Measurements from ENCODE around the gene SLAIN2.
A peak's percentile ranks its signal among the peaks of the same experiment; 100 is the strongest.

The SLAIN2 gene

GRCh38 chr4:48336146-48336870, 5.0 kb upstream of the SLAIN2 start:
- no peak for DNase-seq

GRCh38 chr4:48337731-48338130, 3.6 kb upstream of the SLAIN2 start:
- no peak for DNase-seq

DNA sequence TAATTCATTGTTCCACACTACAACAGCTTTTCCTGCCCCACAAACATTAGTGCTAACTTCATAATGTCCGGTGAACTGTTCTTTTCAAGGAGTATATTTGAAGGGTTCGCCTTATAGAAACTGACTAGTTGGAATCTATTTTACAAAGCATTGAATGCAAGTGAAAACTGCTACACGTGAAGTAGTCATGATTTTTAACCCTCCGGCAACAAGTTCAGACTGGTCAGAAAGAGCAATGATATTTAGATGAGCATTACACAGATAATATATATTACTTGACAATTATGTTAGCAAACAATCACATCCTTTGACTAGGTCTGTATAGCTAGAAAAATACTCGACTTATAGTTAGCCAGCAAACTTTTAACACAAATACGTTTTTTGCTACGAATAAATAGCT, 1.7 kb upstream of the SLAIN2 start:
- no peak for DNase-seq

GRCh38 chr4:48340276-48340964, 909 bp upstream of the SLAIN2 start:
- DNase-seq: no peak

DNA sequence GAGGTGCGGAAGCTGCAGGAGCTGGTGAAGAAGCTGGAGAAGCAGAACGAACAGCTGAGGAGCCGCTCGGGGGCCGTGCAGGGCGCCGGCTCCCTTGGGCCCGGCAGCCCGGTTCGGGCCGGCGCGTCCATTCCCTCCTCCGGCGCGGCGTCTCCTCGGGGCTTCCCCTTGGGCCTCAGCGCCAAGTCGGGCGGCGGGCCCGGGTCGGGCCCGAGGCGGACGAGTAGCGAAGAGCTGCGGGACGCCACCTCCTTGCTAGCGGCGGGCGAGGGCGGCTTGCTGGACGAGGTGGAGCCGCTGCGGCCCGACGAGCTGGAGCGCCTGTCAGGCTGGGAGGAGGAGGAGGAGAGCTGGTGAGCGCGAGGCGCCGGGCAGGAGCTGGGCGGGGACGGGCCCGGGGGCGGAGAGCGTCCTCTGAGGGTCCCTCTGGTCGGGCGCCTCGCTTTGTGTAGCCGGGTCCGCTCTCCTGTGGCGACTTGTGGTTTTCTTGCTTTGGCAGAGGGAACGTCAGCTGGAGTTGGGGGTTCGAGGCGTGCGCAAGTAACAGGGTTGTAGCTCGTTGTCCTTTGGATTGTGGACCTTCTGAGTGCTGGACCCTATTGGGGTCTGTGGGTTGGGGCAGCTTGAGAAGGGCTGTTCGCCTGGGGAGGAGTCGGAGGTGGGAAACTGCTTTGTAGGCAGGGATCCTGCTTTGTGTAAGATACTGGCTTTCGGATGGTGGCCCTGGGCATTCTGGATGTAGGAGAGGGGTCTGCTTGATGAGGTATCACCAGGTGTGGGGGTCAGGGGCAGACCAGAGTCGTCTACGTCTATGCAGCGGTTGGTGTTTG, 662 bp downstream of the SLAIN2 start:
- DNase-seq: no peak

DNA sequence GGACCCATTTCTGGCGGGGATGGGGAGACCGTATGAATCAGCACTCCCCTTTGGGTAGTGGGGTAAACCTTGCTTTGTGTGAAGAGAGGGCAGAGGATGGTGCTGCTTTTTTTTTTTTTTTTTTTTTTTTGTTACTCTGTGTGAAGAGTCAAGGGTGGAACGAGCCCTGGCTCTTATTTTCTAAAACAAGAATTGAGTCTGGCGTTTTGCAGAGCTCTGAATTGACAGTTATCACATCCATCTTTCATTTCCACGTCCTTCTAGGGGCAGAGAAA, 1.2 kb downstream of the SLAIN2 start:
- no peak for DNase-seq

DNA sequence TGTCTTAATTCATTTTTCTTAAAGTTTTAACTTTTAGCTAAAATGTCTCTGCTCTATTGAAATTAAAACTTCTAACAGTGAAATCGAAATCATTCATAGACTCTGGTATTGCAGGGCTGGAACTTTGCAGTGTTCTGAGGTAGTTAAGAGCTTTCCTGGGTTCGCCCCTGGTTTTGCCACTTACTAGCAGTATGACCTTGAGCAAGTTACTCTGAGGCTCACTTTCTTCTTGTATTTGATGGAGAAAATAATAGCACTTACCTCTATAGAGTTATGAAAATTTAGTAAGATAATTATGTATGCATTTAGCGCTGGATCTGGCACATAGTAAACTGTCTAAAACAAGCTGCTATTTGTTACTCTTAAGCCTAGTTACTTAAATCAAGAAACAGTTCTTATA, 1.7 kb downstream of the SLAIN2 start:
- DNase-seq: no peak

DNA sequence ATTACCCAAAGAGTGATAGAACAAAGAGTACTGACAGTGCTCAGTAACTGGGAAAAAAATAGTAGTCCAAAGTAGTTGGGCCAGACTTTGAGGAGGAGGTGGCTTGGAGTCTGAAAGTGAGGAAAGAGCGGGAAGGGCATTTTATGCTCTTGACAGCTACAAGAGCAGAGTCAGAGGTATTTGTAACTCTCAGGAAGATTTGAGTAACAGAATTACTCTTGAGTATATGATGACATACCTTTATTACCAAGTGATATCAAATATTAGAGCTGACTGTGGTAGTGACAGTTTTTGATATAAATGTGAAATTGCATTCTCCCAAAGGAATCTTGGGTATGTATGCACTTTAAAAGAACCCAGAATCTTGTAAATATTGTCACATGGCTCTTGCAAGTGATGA, 2.2 kb downstream of the SLAIN2 start:
- no peak for DNase-seq

DNA sequence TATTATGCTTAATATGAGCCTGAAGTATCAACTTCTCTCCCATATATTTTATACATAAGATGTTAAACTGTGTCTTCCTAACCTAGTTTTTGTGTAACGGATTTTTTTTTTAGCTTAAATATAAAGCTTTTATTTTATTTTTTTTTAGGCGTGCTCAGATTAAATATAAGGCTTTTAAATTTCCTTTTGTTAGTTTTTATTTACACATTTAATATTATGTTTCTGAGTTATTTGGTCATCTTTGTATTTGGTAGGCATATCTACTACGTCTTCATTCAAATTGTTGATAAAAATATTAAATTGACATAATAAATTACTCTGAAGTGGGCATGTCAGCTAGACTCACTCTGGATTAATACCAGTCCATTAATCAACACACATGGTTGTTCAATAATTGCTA, 4.2 kb downstream of the SLAIN2 start:
- DNase-seq: no peak

DNA sequence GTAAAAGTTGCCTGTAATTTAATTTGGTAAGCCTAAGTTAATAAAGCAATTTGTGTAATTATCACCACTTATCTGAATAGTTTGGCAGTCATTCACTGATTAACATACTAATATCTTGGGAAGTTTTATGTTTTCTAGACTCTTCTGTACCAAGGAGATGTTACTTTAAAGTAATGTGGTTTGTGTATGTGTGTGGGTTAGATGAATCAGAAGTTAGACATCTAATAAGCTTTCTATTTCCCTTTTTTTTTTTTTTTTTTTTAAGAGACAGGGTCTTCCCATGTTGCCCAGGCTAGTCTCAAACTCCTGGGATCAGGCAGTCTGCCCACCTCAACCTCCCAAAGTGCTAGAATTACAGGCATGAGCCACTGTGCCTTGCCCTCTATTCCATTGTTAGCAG, 5.3 kb downstream of the SLAIN2 start:
- no peak for DNase-seq

DNA sequence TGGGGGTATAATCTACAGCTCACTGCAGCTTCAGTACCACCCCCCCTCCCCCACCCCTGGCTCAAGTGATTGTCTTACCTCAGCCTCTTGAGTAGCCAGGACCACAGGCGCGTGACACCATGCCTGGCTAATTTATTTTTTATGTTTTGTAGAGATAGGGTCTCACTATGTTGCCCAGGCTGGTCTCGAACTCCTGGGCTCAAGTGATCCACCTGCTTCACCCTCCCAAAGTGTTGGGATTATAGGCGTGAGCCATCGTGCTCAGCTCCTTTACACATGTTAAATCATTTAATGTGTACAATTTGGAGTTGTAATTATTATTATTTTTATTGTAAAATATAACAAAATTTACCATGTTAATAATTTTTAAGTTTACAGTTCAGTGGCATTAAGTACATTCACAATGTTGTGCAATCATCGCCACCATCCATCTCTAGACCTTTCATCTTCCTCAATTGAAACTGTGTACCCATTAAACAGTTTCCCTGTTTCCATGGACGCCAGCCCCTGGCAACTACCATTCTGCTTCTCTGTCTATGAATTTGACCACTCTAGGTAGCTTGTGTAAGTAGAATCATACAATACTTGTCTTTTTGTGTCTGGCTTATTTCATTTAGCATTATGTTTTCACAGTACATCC, 6.1 kb downstream of the SLAIN2 start:
- no peak for DNase-seq

GRCh38 chr4:48350871-48351270, 9.5 kb downstream of the SLAIN2 start:
- DNase-seq: no peak

- DNase-seq: no peak
These were observed 11.5 kb downstream of the SLAIN2 start for GRCh38 chr4:48352793-48353192.

DNA sequence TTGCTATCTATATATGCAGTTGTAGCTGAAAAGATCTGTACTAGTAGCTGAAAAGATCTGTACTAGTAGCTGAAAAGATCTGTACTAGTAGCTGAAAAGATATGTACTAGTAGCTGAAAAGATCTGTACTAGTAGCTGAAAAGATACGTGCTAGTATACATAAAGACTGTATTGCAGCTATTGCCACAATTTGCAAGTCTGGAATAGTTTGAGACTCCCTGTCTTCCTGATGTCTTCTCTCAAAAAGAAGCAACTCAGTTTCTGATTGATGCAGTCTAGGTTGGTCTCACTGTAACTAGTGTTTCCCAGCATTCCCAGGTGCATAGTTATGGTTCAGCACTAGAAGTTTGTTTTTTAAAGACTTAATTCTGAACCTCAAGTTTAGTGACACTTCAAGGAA, 15.0 kb downstream of the SLAIN2 start:
- no peak for DNase-seq

GRCh38 chr4:48360285-48361011, 19.1 kb downstream of the SLAIN2 start:
- no peak for DNase-seq

GRCh38 chr4:48361012-48361400, 19.7 kb downstream of the SLAIN2 start:
- DNase-seq: no peak

DNA sequence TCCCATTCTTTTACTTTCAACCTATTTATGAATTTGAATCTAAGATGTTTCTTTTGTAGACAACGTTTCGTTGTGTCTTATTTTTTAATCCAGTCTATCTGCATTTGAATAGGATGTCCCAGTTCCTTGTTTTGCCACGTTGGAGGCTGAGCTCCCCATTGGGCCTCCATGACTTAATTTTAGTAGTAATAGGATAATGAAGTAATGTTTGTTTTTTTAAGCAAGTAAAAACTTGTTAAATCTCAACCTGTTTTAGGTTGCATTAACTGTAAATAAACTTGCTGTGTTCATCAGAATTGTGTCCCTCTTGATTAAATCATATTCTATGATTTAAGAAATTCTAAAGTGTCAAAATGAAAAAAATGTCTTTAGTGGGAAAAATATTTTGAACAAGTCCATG, 25.3 kb downstream of the SLAIN2 start:
- no peak for DNase-seq

- DNase-seq: no peak
These were observed 25.7 kb downstream of the SLAIN2 start for GRCh38 chr4:48367016-48367415.

- no peak for DNase-seq
These were observed 27.1 kb downstream of the SLAIN2 start for GRCh38 chr4:48368389-48368788.

GRCh38 chr4:48369248-48369647, 27.9 kb downstream of the SLAIN2 start:
- DNase-seq: no peak

DNA sequence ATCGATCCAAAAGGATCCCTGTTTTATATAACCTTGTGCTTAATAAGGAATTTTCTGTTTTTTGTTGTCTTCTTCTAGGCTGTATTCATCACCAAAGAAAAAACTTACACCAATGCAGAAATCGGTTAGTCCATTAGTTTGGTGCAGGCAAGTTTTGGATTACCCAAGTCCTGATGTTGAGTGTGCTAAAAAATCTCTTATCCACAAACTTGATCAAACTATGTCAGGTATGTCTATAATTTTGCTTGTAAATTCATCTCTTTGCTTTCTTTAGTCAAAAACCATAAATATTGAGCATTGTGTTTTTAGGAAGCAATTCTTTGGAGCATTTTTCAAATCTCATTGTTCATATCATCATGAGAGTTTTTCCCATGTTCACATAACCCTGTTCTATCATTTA, 28.4 kb downstream of the SLAIN2 start:
- DNase-seq: no peak

- DNase-seq: peak; percentile 1
These were observed 29.2 kb downstream of the SLAIN2 start for GRCh38 chr4:48370260-48371134.
